ENCODE data around the gene ADAM19. TPM values are rescaled to one million over a fixed set of nuclear protein-coding genes. Genes with fewer than 3 reads are reported as not detected.

Gene ADAM19
- total and polyA plus RNA-seq, 2 of the 4 experiments (the other 2 are of a cell fraction), result 35.5 to 49.2 TPM

DNA sequence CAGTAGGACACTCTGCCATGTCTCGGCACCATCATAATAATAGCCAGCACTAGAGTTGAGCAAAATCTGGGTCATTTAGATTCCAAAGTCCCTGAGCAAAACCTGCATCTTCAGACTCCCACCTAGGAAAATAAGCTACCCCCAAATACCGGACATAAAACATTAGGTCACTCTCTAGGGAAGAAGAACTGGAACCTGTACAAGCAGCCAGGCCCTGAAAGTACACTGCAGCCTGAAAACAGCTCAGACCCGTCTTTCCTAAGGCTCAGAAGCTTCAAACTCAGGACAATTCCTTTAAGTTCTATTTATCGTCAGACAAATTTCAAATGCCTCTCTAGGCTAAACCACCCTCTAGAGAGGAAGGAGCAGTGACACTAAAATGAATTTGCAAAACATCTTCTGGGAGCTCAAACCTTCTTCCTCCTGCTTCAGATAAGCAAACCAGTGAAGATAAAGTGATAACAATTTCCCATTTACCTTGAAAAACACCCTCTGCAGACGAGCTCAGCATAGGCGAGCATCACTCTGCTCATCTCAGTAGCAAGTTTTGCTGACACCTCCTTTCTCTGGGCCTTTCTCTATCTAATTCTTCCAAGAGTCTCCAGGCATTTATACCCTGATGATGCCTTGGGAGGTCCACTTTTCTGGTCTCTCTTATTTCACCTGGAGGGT lies 34.0 kb downstream of the ADAM19 start:
- peak overlapping the region; percentile 92 for H2BK120ac ChIP-seq (ENCODE audit: low read depth, low read length)
- H3K4me1 ChIP-seq (ENCODE audit: control insufficient read depth, insufficient read depth, low read length), result peaks cover 41% of the 10 kb centered on the region
- peak overlapping the region; percentile 41 for H3K9ac ChIP-seq (ENCODE audit: low read depth, low read length)
- peak overlapping the region; percentile 82 for H4K91ac ChIP-seq (ENCODE audit: insufficient read depth, low read depth, low read length)
- H3K18ac ChIP-seq (ENCODE audit: low read depth, low read length), result peak overlapping the region; percentile 41
- H3K4me2 ChIP-seq (ENCODE audit: low read depth, low read length), result peak overlapping the region; percentile 60
- peak overlapping the region; percentile 33 for H2AK9ac ChIP-seq (replicated peaks; ENCODE audit: low read depth, low read length, poor library complexity)
- TF ChIP-seq MAFK (IDR thresholded peaks at IDR 0.05; ENCODE audit: low read depth, low read length), result peak; percentile 42; the same call in 1 of the 2 replicates
- no peak for TF ChIP-seq MXI1 (IDR thresholded peaks at IDR 0.05; ENCODE audit: borderline replicate concordance, low read depth, low read length)
- peaks cover 7% of the 10 kb centered on the region for H3K36me3 ChIP-seq (ENCODE audit: control insufficient read depth, insufficient read depth, low read length)
- ChIA-PET POLR2A (ENCODE audit: unreplicated experiment) (no interaction called here), CTCF (no interaction called here)
- ATAC-seq (ENCODE audit: low read depth) (no peak; the same call in 1 of the 2 replicates), DNase-seq (no peak)
- H4K8ac ChIP-seq (ENCODE audit: low read depth in 2 of 2, low read length in 2 of 2), result peak overlapping the region; percentile 61 to 93; a peak in 3 of 4 replicates
- in situ Hi-C loops (cut with MboI; ENCODE audit: low sequenced_read_pairs), result no loop called here
- H2AFZ ChIP-seq (replicated peaks; ENCODE audit: low read length, poor library complexity), result peak overlapping the region; percentile 91
- no TSS peak for BruUV-seq (replicated peaks)
- H3K14ac ChIP-seq (replicated peaks; ENCODE audit: low read depth, low read length), result peak overlapping the region; percentile 49
- peak overlapping the region; percentile 39; the same call in 1 of the 3 replicates for H2BK15ac ChIP-seq (ENCODE audit: low read depth, low read length)
- H3K27me3 ChIP-seq (ENCODE audit: control insufficient read depth, insufficient read depth, low read length), result no peaks in the 10 kb centered on the region
- H3K79me1 ChIP-seq (ENCODE audit: low read depth in 1 of 2, low read length in 2 of 2), result peaks cover 33 to 78% of the 10 kb centered on the region in 2 experiments
- peak overlapping the region; percentile 59 for H2BK5ac ChIP-seq (ENCODE audit: low read depth, low read length, poor library complexity, severe bottlenecking)
- peak overlapping the region; percentile 61 for H3K27ac ChIP-seq (ENCODE audit: insufficient read depth, low read length)
- H4K5ac ChIP-seq (ENCODE audit: low read depth, low read length), result peak overlapping the region; percentile 50
- peak overlapping the region; percentile 73 for H3K23ac ChIP-seq (ENCODE audit: low read depth, low read length)
- peak overlapping the region; percentile 76 for H3K56ac ChIP-seq (ENCODE audit: extremely low read depth, insufficient read depth, low read length)
- peak overlapping the region; percentile 37; the same call in 1 of the 2 replicates for H2AK5ac ChIP-seq (ENCODE audit: low read depth, low read length)
- peak overlapping the region; percentile 72 for H3K4ac ChIP-seq (ENCODE audit: low read depth, low read length)
- 71% methylated on average over 2 of the region's 6 CpGs; no CpG with 5 or more reads in 1 of the 2 experiments for WGBS, 2 experiments (ENCODE audit: extremely low coverage in 2 of 2, insufficient read length in 1 of 2)
- H3K4me3 ChIP-seq (ENCODE audit: insufficient read depth, low read depth, low read length), result no peak overlapping the region
- intact Hi-C loops (cut with micrococcal nuclease), result no loop called here
- peaks cover 27% of the 10 kb centered on the region for H3K9me1 ChIP-seq (ENCODE audit: insufficient read depth, low read length)
- dilution Hi-C loops (cut with HindIII; ENCODE audit: low sequenced_read_pairs, unreplicated experiment), result no loop called here
- peak overlapping the region; percentile 82 for H2BK20ac ChIP-seq (ENCODE audit: low read depth, low read length)
- no peaks in the 10 kb centered on the region for H3K9me3 ChIP-seq (ENCODE audit: control insufficient read depth, insufficient read depth, low read length)
- H4K20me1 ChIP-seq (ENCODE audit: insufficient read depth, low read length), result peaks cover 5% of the 10 kb centered on the region; the same call in 1 of the 2 replicates
